ENCODE results near the gene TMEM37. TPM values are rescaled to one million over a fixed set of nuclear protein-coding genes. Genes with fewer than 3 reads are reported as not detected.
"Not testable (repeated sequence)": the region's sequence is repeated elsewhere in the genome, so short reads cannot be mapped to it uniquely, and the experiment has no call there.

Gene TMEM37
- total RNA-seq, 1 donor from 2014 or later, result 11.4 TPM

DNA sequence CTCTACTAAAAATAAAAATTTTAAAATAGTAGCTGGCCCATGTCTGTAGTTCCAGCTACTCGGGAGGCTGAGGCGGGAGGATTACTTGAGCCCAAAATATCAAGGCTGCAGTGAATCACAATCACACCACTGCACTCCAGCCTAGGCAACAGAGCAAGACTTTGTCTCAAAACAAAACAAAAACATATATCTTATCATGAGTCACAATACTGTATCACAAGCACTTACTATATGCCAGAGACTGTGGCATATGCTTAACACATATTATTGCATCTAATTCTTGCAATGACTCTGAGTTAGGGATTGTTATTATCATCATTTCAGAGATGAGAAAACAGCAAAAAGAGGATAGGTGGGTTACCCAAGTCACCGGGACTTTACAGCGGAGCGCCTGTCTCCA is 29.5 kb upstream of the TMEM37 start:
- H3K4me1 Mint-ChIP-seq (ENCODE audit: unreplicated experiment), result peaks cover 12% of the 10 kb centered on the region
- H3K27ac Mint-ChIP-seq (ENCODE audit: unreplicated experiment), result no peak overlapping the region
- DNase-seq (ENCODE audit: low spot score), result no peak
- no peaks in the 10 kb centered on the region for H3K36me3 Mint-ChIP-seq (ENCODE audit: low read depth, unreplicated experiment)
- TF ChIP-seq, protein P1, sequence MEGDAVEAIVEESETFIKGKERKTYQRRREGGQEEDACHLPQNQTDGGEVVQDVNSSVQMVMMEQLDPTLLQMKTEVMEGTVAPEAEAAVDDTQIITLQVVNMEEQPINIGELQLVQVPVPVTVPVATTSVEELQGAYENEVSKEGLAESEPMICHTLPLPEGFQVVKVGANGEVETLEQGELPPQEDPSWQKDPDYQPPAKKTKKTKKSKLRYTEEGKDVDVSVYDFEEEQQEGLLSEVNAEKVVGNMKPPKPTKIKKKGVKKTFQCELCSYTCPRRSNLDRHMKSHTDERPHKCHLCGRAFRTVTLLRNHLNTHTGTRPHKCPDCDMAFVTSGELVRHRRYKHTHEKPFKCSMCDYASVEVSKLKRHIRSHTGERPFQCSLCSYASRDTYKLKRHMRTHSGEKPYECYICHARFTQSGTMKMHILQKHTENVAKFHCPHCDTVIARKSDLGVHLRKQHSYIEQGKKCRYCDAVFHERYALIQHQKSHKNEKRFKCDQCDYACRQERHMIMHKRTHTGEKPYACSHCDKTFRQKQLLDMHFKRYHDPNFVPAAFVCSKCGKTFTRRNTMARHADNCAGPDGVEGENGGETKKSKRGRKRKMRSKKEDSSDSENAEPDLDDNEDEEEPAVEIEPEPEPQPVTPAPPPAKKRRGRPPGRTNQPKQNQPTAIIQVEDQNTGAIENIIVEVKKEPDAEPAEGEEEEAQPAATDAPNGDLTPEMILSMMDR (IDR thresholded peaks at IDR 0.05; ENCODE audit: unreplicated experiment), result no peak
- no peaks in the 10 kb centered on the region for H3K9me3 Mint-ChIP-seq (ENCODE audit: unreplicated experiment)
- H3K4me3 Mint-ChIP-seq (ENCODE audit: unreplicated experiment), result no peak overlapping the region
- peaks cover 7% of the 10 kb centered on the region for H3K27me3 Mint-ChIP-seq (ENCODE audit: unreplicated experiment)

DNA sequence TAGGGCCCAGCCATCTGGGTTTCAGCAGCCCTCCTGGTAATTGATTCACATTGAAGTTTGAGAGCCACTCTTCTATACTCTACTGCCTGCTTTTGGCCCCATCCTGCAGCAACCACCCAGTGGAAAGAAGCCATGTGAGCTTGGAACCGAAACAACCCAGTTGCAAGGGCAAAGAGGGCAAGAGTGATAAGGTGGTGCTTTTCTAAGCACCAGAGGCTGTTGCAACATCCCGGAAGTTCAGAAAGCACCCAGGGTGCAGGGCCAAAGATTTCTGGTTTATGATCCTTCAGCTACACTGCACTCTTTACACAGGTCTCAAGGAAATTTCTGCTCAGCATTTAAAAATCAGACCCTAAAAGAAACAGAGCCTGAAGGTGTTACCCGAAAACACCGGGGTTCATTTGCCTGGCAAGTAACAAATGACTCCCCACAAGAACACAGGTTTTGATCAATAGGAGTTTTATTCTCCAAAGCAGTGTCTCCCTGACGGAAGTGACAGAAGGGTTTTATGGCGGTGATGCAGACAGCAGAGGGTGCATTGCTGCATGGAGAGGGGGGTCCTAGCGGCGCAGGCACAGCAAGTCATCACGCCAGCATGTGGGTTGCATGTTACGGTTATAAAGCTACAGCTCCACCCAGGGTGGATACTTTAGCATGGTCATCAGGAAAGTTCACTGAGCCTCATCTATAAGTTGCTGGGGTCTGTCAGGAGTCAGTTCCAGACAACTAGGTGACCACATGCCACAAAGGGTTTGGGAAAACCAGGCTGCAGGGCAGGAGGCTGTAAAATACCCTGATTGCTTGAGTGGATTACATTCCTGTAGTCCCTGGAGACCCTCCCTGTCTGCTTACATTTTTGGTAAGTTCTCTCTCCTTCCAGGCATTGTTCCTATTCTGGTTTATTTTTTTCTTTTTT is 28.8 kb upstream of the TMEM37 start:
- Mint-ChIP-seq H3K27me3 (ENCODE audit: unreplicated experiment) (peaks cover 7% of the 10 kb centered on the region), H3K27ac (ENCODE audit: unreplicated experiment) (no peak overlapping the region), H3K36me3 (ENCODE audit: low read depth, unreplicated experiment) (no peaks in the 10 kb centered on the region), H3K4me3 (ENCODE audit: unreplicated experiment) (no peak overlapping the region), H3K4me1 (ENCODE audit: unreplicated experiment) (peaks cover 14% of the 10 kb centered on the region), H3K9me3 (ENCODE audit: unreplicated experiment) (no peaks in the 10 kb centered on the region)
- DNase-seq (ENCODE audit: low spot score), result no peak
- TF ChIP-seq, protein P1 (IDR thresholded peaks at IDR 0.05; ENCODE audit: unreplicated experiment), result no peak

DNA sequence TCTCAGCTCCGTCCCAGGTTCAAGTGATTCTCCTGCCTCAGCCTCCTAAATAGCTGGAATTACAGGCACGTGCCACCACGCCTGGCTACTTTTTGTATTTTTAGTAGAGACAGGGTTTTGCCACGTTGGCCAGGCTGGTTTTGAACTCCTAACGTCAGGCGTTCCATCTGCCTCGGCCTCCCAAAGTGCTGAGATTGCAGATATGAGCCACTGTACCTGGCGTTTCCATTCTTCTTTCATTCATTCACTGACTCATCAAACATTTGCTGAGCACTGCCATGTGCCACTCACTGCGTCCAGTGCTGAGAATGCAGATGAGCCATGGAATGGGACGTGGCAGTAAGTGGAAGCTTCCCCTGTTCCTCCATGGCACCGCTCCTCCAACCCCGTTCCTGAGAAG is 28.0 kb upstream of the TMEM37 start:
- H3K27ac Mint-ChIP-seq (ENCODE audit: unreplicated experiment); H3K9me3 Mint-ChIP-seq (ENCODE audit: unreplicated experiment); H3K27me3 Mint-ChIP-seq (ENCODE audit: unreplicated experiment); H3K4me3 Mint-ChIP-seq (ENCODE audit: unreplicated experiment); H3K36me3 Mint-ChIP-seq (ENCODE audit: low read depth, unreplicated experiment); DNase-seq (ENCODE audit: low spot score): not testable (repeated sequence)
- peaks cover 15% of the 10 kb centered on the region for H3K4me1 Mint-ChIP-seq (ENCODE audit: unreplicated experiment)

DNA sequence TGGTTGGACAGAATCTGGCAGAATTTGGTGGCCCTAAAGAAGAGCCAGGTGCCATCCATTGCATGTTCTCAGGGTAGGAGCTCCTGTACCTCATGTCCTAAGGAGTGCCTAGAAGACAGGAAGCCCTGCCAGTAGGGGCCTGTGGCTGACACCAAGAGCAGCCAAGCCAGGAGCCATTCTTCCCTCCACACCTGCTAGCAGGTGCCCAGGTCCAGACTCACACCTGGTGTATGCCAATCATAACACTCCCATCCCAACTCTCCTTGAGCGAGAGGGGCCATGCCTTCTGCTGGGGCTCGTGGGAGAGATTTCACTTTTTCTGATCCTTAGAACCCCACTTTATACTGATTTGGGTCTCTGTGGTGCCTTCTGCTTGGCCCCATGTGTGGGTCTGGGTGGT is 26.5 kb upstream of the TMEM37 start:
- peaks cover 2% of the 10 kb centered on the region for H3K27me3 Mint-ChIP-seq (ENCODE audit: unreplicated experiment)
- H3K36me3 Mint-ChIP-seq (ENCODE audit: low read depth, unreplicated experiment), result no peaks in the 10 kb centered on the region
- H3K4me1 Mint-ChIP-seq (ENCODE audit: unreplicated experiment), result peaks cover 8% of the 10 kb centered on the region
- DNase-seq (ENCODE audit: low spot score), result no peak
- no peaks in the 10 kb centered on the region for H3K9me3 Mint-ChIP-seq (ENCODE audit: unreplicated experiment)
- H3K27ac Mint-ChIP-seq (ENCODE audit: unreplicated experiment), result no peak overlapping the region
- TF ChIP-seq, protein P1 (IDR thresholded peaks at IDR 0.05; ENCODE audit: unreplicated experiment), result no peak
- no peak overlapping the region for H3K4me3 Mint-ChIP-seq (ENCODE audit: unreplicated experiment)

DNA sequence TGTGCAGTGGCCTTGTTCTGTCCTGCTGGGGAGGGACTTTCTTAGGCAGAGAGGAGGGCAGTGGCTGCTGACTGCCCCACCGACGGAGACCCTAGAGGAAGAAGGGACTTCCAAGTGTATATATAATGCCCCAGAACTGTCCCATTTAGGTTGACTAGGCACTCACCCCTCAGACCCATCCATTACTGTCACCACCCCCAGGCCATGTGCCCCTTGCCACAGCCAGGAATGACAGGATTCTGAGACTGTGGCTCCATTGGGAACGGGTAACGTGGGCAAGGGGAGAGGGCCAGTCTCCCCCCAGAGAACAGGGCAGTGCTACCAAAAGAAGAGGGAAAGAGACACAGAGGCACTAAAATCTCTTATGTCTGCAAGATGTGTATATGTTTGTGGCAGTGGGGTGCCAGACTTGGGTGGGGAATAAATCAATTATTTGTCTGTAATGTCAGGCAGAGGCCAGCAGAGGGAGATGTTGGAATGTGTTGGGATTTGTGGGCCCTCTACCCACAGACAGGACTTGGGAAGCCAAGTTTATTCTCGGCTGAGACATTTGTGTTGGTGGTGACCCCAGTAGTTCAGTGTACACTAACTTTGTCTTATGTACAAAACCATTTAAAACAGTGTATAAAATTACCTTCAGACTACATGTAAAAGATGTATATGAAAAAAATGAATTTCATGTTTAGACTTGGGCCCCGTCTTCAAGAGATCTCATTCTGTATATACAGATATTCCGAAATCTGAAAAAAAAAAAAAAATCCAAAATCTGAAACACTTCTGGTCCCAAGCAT is 24.0 kb upstream of the TMEM37 start:
- peaks cover 8% of the 10 kb centered on the region for H3K4me1 Mint-ChIP-seq (ENCODE audit: unreplicated experiment)
- H3K27ac Mint-ChIP-seq (ENCODE audit: unreplicated experiment), result peak overlapping the region; percentile 2

More for the DNA sequence above, 24.0 kb upstream of the TMEM37 start:
- no peaks in the 10 kb centered on the region for H3K27me3 Mint-ChIP-seq (ENCODE audit: unreplicated experiment)
- peak; percentile 71 for DNase-seq (ENCODE audit: low spot score)
- H3K4me3 Mint-ChIP-seq (ENCODE audit: unreplicated experiment), result no peak overlapping the region
- no peaks in the 10 kb centered on the region for H3K36me3 Mint-ChIP-seq (ENCODE audit: low read depth, unreplicated experiment)
- no peaks in the 10 kb centered on the region for H3K9me3 Mint-ChIP-seq (ENCODE audit: unreplicated experiment)
- TF ChIP-seq, protein P1 (IDR thresholded peaks at IDR 0.05; ENCODE audit: unreplicated experiment), result peak; percentile 94

Measured in endothelial cell (in vitro differentiated cells).